RPMI7951 (cell line): ENCODE data around the gene PARD6G. TPM values are rescaled to one million over a fixed set of nuclear protein-coding genes. Genes with fewer than 3 reads are reported as not detected.

Experiments used
- DNase-seq: peaks from one replicate; pipeline ENCODE4 v3.0.0-alpha.2; 2012; ENCODE audit warnings: low read depth
- total RNA-seq: library from RNA; depleted of rRNA; stranded (reverse); fragments of >200 nt; shearing (Covaris generic); gene quantifications from 2 replicates; pipeline ENCODE4 v1.2.3, GENCODE V29; 2014

The PARD6G gene
- total RNA-seq, 1 experiment from 2014 or later: 0.24 TPM

- DNase-seq: peak; percentile 83
Measured at GRCh38 chr18:80147418-80148325, 99.6 kb downstream of the PARD6G start.

- DNase-seq: no peak
Measured at GRCh38 chr18:80147037-80147417, 100.3 kb downstream of the PARD6G start.

- DNase-seq: no peak
Measured at GRCh38 chr18:80145196-80145804, 102.0 kb downstream of the PARD6G start.

- peak; percentile 25 for DNase-seq
Measured at GRCh38 chr18:80143881-80144280, 103.4 kb downstream of the PARD6G start.

- DNase-seq: no peak
Measured at GRCh38 chr18:80140455-80140985, 106.8 kb downstream of the PARD6G start.

- DNase-seq: no peak
Measured at GRCh38 chr18:80137976-80138375, 109.3 kb downstream of the PARD6G start.

GRCh38 chr18:80137137-80137536 is 110.2 kb downstream of the PARD6G start:
- DNase-seq: no peak

- no peak for DNase-seq
Measured at GRCh38 chr18:80136679-80137078, 110.6 kb downstream of the PARD6G start.

GRCh38 chr18:80135136-80135535 is 112.2 kb downstream of the PARD6G start:
- no peak for DNase-seq

- no peak for DNase-seq
Measured at GRCh38 chr18:80133124-80133523, 114.2 kb downstream of the PARD6G start.

GRCh38 chr18:80132180-80132812 is 115.0 kb downstream of the PARD6G start:
- no peak for DNase-seq

GRCh38 chr18:80130555-80130954 is 116.8 kb downstream of the PARD6G start:
- no peak for DNase-seq

- no peak for DNase-seq
Measured at GRCh38 chr18:80129672-80130367, 117.5 kb downstream of the PARD6G start.

- DNase-seq: no peak
Measured at GRCh38 chr18:80127635-80128034, 119.7 kb downstream of the PARD6G start.

GRCh38 chr18:80126797-80127196 is 120.5 kb downstream of the PARD6G start:
- no peak for DNase-seq

- no peak for DNase-seq
Measured at GRCh38 chr18:80124131-80124530, 123.2 kb downstream of the PARD6G start.

GRCh38 chr18:80120932-80121331 is 126.4 kb downstream of the PARD6G start:
- no peak for DNase-seq

- no peak for DNase-seq
Measured at GRCh38 chr18:80119111-80119510, 128.2 kb downstream of the PARD6G start.

- DNase-seq: no peak
Measured at GRCh38 chr18:80115035-80115434, 132.3 kb downstream of the PARD6G start.

- no peak for DNase-seq
Measured at GRCh38 chr18:80112624-80113248, 134.6 kb downstream of the PARD6G start.

GRCh38 chr18:80109676-80110078 is 137.6 kb downstream of the PARD6G start:
- DNase-seq: peak; percentile 36
